SK-N-SH treated with all-trans-retinoic acid at 6 μM for 48 hours (cell line): Measurements from ENCODE around the gene SMYD5.
A peak's percentile ranks its signal among the peaks of the same experiment; 100 is the strongest.

Source experiments
- ATAC-seq: fragments of 200-7000 bp; cut with Tn5 transposase; 3 replicates; pipeline ENCODE4 v1.9.1; 2020; ENCODE audit warnings: mild to moderate bottlenecking, moderate library complexity
- ARNTL ChIP-seq: fragments of 450-650 bp; formaldehyde crosslinking; IDR thresholded peaks from 2 replicates; pipeline ENCODE4 v1.5.0; 2020; ENCODE audit warnings: low read depth, mild to moderate bottlenecking, moderate library complexity, borderline replicate concordance
- BACH2 ChIP-seq: fragments of 250-450 bp; sonication (Bioruptor Pico); IDR thresholded peaks from 2 replicates; pipeline ENCODE4 v1.9.0; 2021; ENCODE audit warnings: mild to moderate bottlenecking, borderline replicate concordance
- CSDC2 ChIP-seq: fragments of 250-450 bp; sonication (Bioruptor Pico); IDR thresholded peaks from 2 replicates; pipeline ENCODE4 v1.5.0; 2020; ENCODE audit warnings: mild to moderate bottlenecking, moderate library complexity
- ISL1 ChIP-seq: fragments of 250-450 bp; sonication (Bioruptor Pico); IDR thresholded peaks from 2 replicates; pipeline ENCODE4 v2.1.2; 2022; ENCODE audit warnings: mild to moderate bottlenecking, moderate library complexity
- OSR1 ChIP-seq: fragments of 250-450 bp; sonication (Bioruptor Pico); IDR thresholded peaks from 2 replicates; pipeline ENCODE4 v1.8.0; 2022; ENCODE audit warnings: moderate library complexity, mild to moderate bottlenecking, inconsistent platforms
- PPARA ChIP-seq: fragments of 250-450 bp; sonication (Bioruptor Pico); IDR thresholded peaks from 2 replicates; pipeline ENCODE4 v1.5.0; 2020; ENCODE audit warnings: mild to moderate bottlenecking, borderline replicate concordance
- RARB ChIP-seq: fragments of 250-450 bp; sonication (Bioruptor Pico); IDR thresholded peaks from 2 replicates; pipeline ENCODE4 v1.8.0; 2021; ENCODE audit warnings: mild to moderate bottlenecking, moderate library complexity
- SNAI2 ChIP-seq: fragments of 250-450 bp; sonication (Bioruptor Pico); IDR thresholded peaks from 2 replicates; pipeline ENCODE4 v1.5.0; 2020; ENCODE audit warnings: mild to moderate bottlenecking, moderate library complexity
- TCF4 ChIP-seq: fragments of 250-450 bp; sonication (Bioruptor Pico); IDR thresholded peaks from 2 replicates; pipeline ENCODE4 v1.8.0; 2021; ENCODE audit warnings: mild to moderate bottlenecking, moderate library complexity, borderline replicate concordance
- TOX ChIP-seq: fragments of 250-450 bp; sonication (Bioruptor Pico); IDR thresholded peaks from 2 replicates; pipeline ENCODE4 v1.8.0; 2021; ENCODE audit warnings: mild to moderate bottlenecking, moderate library complexity, borderline replicate concordance
- ZC3H10 ChIP-seq: fragments of 250-450 bp; sonication (Bioruptor Pico); IDR thresholded peaks from 2 replicates; pipeline ENCODE4 v1.5.1; 2021; ENCODE audit warnings: mild to moderate bottlenecking, moderate library complexity
- ZFP3 ChIP-seq: fragments of 250-450 bp; sonication (Bioruptor Pico); IDR thresholded peaks from 2 replicates; pipeline ENCODE4 v1.5.0; 2020; ENCODE audit warnings: mild to moderate bottlenecking, moderate library complexity
- ZFP30 ChIP-seq: fragments of 450-650 bp; formaldehyde crosslinking; IDR thresholded peaks from 2 replicates; pipeline ENCODE4 v1.5.0; 2022; ENCODE audit warnings: mild to moderate bottlenecking, moderate library complexity
- ZNF565 ChIP-seq: fragments of 450-650 bp; formaldehyde crosslinking; conservative IDR thresholded peaks from 2 replicates; pipeline ENCODE4 v1.5.0; 2020; ENCODE audit warnings: low read depth, mild to moderate bottlenecking, moderate library complexity
- ZNF70 ChIP-seq: fragments of 450-650 bp; formaldehyde crosslinking; IDR thresholded peaks from 2 replicates; pipeline ENCODE4 v1.5.0; 2020; ENCODE audit warnings: mild to moderate bottlenecking, moderate library complexity
- ZNF8 ChIP-seq: fragments of 450-650 bp; formaldehyde crosslinking; IDR thresholded peaks from 2 replicates; pipeline ENCODE4 v1.5.0; 2020; ENCODE audit warnings: mild to moderate bottlenecking, moderate library complexity
- TF ChIP-seq, protein P1 (sequence below): fragments of 250-450 bp; sonication (Bioruptor Pico); IDR thresholded peaks from 2 replicates; pipeline ENCODE4 v1.5.1; 2020; ENCODE audit warnings: low read depth, mild to moderate bottlenecking, moderate library complexity
- TF ChIP-seq, protein P2 (sequence below): fragments of 250-450 bp; sonication (Bioruptor Pico); IDR thresholded peaks from 2 replicates; pipeline ENCODE4 v1.5.1; 2021; ENCODE audit warnings: mild to moderate bottlenecking, moderate library complexity
- TF ChIP-seq, protein P3 (sequence below): fragments of 250-450 bp; sonication (Bioruptor Pico); IDR thresholded peaks from 2 replicates; pipeline ENCODE4 v1.5.0; 2020; ENCODE audit warnings: mild to moderate bottlenecking, moderate library complexity
- TF ChIP-seq, protein P4 (sequence below): fragments of 250-450 bp; sonication (Bioruptor Pico); IDR thresholded peaks from 2 replicates; pipeline ENCODE4 v1.8.0; 2020; ENCODE audit warnings: mild to moderate bottlenecking, moderate library complexity, borderline replicate concordance

The SMYD5 gene

DNA sequence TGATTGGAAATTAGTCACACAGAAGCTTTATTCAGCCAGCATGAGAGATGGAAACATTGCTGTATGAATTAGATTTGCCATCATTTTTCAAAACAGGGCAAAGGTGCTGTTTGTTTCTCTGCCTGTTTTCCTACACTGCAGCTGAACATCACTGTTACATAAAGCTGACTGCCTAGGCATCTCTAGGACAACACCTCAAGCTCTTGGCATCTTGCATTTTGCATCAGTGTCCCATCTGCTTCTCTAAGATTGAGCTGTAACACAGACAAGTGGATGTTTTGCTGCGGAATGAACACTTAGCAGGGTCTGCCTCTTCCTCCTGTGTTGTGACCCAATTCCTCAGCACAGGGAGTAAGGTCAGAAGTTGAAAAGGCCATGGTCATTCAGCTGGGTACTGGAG lies 24.9 kb downstream of the SMYD5 start:
- no peak for ATAC-seq
- TF ChIP-seq ZNF70 = no peak
- no peak for TF ChIP-seq ISL1 (CRISPR knock-in tag)
- no peak for TF ChIP-seq ZC3H10 (CRISPR knock-in tag)

DNA sequence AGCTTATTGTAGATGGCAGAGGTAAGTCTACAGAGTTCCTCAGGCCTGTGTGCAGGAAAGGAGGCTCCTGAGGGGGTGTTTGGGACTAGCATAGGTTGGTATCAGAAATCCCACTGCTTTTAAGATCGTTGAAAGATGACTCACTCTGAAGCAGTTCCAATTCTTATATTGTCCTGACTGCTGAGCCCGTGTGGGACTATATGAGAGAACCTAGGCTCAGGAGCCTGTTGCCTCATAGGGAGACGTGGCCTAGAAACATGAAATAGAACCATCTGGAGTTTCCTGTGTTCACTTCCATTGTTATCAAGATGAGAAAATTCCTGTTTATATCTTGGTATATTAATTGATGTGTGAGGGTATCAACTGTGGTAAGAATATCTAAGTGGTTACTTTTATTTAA lies 25.7 kb downstream of the SMYD5 start:
- peak; percentile 47 for ATAC-seq

DNA sequence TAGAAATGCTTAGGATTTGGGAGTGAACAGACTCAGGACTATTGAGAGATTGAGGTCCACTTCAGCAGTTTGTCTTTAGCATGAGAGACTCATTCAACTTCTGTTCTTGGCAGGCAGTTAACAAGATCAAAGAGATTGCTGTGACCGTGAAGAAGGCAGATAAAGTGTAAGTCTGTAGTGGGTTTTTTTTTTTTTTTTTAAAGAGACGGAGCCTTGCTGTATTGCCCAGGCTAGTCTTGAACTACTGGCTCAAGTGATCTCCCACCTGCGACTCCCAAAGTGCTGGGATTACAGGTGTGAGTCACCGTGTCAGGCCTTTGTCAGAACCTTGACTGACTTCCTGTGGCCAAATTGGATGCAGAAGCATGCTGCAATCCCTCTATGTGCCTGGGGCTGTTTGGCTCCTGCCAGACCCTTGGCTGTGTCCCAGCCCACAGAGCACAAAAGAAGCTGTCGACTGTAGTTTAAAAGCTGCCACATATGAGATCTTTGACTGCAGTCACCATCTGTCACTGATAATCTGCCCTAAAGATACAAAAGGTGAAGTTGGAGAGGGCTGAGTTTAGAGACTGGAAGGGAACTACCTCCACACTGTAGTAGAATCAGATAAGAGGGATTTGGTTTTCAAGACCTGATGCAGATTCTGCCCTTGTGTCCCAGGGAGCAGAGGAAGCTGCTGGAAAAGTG lies 30.0 kb downstream of the SMYD5 start:
- ATAC-seq = peak; percentile 47
- TF ChIP-seq ZC3H10 (CRISPR knock-in tag) (no peak), SNAI2 (CRISPR knock-in tag) (no peak), ZNF70 (no peak), CSDC2 (CRISPR knock-in tag) (no peak), ZNF565 (CRISPR knock-in tag) (no peak), BACH2 (no peak), TCF4 (CRISPR knock-in tag) (0 out of 2 replicates have a peak, but pooled peaks have one; percentile 60), ARNTL (CRISPR knock-in tag) (no peak), ZFP3 (CRISPR knock-in tag) (no peak), RARB (no peak), OSR1 (CRISPR knock-in tag) (no peak), ZFP30 (CRISPR knock-in tag) (no peak), TOX (no peak)
- TF ChIP-seq, protein P1, sequence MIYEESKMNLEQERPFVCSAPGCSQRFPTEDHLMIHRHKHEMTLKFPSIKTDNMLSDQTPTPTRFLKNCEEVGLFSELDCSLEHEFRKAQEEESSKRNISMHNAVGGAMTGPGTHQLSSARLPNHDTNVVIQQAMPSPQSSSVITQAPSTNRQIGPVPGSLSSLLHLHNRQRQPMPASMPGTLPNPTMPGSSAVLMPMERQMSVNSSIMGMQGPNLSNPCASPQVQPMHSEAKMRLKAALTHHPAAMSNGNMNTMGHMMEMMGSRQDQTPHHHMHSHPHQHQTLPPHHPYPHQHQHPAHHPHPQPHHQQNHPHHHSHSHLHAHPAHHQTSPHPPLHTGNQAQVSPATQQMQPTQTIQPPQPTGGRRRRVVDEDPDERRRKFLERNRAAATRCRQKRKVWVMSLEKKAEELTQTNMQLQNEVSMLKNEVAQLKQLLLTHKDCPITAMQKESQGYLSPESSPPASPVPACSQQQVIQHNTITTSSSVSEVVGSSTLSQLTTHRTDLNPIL (CRISPR knock-in tag) = no peak
- TF ChIP-seq, protein P2, sequence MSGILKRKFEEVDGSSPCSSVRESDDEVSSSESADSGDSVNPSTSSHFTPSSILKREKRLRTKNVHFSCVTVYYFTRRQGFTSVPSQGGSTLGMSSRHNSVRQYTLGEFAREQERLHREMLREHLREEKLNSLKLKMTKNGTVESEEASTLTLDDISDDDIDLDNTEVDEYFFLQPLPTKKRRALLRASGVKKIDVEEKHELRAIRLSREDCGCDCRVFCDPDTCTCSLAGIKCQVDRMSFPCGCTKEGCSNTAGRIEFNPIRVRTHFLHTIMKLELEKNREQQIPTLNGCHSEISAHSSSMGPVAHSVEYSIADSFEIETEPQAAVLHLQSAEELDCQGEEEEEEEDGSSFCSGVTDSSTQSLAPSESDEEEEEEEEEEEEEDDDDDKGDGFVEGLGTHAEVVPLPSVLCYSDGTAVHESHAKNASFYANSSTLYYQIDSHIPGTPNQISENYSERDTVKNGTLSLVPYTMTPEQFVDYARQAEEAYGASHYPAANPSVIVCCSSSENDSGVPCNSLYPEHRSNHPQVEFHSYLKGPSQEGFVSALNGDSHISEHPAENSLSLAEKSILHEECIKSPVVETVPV (CRISPR knock-in tag) = no peak

More for the DNA sequence above, 25.7 kb downstream of the SMYD5 start:
- TF ChIP-seq, protein P2 (CRISPR knock-in tag) = no peak
- TF ChIP-seq BACH2 = no peak
- no peak for TF ChIP-seq ARNTL (CRISPR knock-in tag)
- TF ChIP-seq, protein P3, sequence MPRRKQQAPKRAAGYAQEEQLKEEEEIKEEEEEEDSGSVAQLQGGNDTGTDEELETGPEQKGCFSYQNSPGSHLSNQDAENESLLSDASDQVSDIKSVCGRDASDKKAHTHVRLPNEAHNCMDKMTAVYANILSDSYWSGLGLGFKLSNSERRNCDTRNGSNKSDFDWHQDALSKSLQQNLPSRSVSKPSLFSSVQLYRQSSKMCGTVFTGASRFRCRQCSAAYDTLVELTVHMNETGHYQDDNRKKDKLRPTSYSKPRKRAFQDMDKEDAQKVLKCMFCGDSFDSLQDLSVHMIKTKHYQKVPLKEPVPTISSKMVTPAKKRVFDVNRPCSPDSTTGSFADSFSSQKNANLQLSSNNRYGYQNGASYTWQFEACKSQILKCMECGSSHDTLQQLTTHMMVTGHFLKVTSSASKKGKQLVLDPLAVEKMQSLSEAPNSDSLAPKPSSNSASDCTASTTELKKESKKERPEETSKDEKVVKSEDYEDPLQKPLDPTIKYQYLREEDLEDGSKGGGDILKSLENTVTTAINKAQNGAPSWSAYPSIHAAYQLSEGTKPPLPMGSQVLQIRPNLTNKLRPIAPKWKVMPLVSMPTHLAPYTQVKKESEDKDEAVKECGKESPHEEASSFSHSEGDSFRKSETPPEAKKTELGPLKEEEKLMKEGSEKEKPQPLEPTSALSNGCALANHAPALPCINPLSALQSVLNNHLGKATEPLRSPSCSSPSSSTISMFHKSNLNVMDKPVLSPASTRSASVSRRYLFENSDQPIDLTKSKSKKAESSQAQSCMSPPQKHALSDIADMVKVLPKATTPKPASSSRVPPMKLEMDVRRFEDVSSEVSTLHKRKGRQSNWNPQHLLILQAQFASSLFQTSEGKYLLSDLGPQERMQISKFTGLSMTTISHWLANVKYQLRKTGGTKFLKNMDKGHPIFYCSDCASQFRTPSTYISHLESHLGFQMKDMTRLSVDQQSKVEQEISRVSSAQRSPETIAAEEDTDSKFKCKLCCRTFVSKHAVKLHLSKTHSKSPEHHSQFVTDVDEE (CRISPR knock-in tag) = no peak
- no peak for TF ChIP-seq TOX
- TF ChIP-seq ZNF565 (CRISPR knock-in tag) = no peak
- TF ChIP-seq, protein P1 (CRISPR knock-in tag) = no peak
- TF ChIP-seq, protein P4, sequence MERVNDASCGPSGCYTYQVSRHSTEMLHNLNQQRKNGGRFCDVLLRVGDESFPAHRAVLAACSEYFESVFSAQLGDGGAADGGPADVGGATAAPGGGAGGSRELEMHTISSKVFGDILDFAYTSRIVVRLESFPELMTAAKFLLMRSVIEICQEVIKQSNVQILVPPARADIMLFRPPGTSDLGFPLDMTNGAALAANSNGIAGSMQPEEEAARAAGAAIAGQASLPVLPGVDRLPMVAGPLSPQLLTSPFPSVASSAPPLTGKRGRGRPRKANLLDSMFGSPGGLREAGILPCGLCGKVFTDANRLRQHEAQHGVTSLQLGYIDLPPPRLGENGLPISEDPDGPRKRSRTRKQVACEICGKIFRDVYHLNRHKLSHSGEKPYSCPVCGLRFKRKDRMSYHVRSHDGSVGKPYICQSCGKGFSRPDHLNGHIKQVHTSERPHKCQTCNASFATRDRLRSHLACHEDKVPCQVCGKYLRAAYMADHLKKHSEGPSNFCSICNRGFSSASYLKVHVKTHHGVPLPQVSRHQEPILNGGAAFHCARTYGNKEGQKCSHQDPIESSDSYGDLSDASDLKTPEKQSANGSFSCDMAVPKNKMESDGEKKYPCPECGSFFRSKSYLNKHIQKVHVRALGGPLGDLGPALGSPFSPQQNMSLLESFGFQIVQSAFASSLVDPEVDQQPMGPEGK = no peak
- TF ChIP-seq CSDC2 (CRISPR knock-in tag) = no peak
- TF ChIP-seq ZNF8 (CRISPR knock-in tag) = no peak
- TF ChIP-seq ZC3H10 (CRISPR knock-in tag) = no peak
- TF ChIP-seq PPARA (CRISPR knock-in tag) = no peak
